Measurements from ENCODE around the gene SCARB1. TPM values are rescaled to one million over a fixed set of nuclear protein-coding genes. Genes with fewer than 3 reads are reported as not detected.

The SCARB1 gene
- total and polyA plus RNA-seq, 2 experiments from 2014 or later: 31.0 to 62.5 TPM

DNA sequence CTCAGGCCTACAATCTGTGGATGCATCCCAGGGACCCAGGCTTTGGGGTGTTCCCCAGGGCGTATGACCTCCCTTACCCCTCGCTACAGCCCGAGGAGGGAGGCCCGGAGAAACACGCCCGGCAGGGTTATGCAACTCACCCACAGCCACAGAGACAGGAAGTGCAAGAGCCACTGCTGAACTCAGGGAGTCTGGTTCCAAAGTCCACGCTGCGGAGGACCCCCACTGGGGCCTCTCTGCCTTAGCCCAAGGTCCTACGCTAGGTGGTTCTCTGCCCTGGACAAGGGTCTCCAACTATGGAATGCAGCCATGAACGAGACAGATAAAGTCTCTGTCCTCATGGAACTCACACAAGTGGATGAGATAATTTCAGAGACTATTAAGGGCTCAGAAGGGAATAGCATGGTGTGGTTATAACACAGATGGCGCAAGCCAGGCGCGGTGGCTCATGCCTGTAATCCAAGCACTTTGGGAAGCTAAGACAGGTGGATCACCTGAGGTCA lies 11.3 kb downstream of the SCARB1 start:
- no peaks in the 10 kb centered on the region for H3K36me3 ChIP-seq (ENCODE audit: insufficient read depth)
- no peak for ATAC-seq
- no peak overlapping the region for H2AFZ ChIP-seq
- H3F3A ChIP-seq (replicated peaks; ENCODE audit: low read depth): no peaks in the 10 kb centered on the region
- no peaks in the 10 kb centered on the region for H3K9me2 ChIP-seq (ENCODE audit: insufficient read depth)
- H3K27me3 ChIP-seq (ENCODE audit: insufficient read depth): no peaks in the 10 kb centered on the region
- Mint-ChIP-seq H3K27me3 (ENCODE audit: insufficient read depth, low read depth, poor library complexity) (peaks cover 11% of the 10 kb centered on the region), H3K4me1 (peaks cover 22% of the 10 kb centered on the region), H3K9me3 (no peaks in the 10 kb centered on the region), H3K27ac (no peak overlapping the region), H3K4me3 (no peak overlapping the region), H3K36me3 (ENCODE audit: low read depth) (peaks cover 7% of the 10 kb centered on the region; the same call in 2 of the 3 replicates)
- H3K79me2 ChIP-seq (replicated peaks; ENCODE audit: insufficient read depth): peaks cover 62% of the 10 kb centered on the region
- H3K4me1 ChIP-seq (ENCODE audit: insufficient read depth): 0 out of 2 replicates have a peak, but pooled peaks cover 8% of the 10 kb centered on the region
- TF ChIP-seq, protein P1, sequence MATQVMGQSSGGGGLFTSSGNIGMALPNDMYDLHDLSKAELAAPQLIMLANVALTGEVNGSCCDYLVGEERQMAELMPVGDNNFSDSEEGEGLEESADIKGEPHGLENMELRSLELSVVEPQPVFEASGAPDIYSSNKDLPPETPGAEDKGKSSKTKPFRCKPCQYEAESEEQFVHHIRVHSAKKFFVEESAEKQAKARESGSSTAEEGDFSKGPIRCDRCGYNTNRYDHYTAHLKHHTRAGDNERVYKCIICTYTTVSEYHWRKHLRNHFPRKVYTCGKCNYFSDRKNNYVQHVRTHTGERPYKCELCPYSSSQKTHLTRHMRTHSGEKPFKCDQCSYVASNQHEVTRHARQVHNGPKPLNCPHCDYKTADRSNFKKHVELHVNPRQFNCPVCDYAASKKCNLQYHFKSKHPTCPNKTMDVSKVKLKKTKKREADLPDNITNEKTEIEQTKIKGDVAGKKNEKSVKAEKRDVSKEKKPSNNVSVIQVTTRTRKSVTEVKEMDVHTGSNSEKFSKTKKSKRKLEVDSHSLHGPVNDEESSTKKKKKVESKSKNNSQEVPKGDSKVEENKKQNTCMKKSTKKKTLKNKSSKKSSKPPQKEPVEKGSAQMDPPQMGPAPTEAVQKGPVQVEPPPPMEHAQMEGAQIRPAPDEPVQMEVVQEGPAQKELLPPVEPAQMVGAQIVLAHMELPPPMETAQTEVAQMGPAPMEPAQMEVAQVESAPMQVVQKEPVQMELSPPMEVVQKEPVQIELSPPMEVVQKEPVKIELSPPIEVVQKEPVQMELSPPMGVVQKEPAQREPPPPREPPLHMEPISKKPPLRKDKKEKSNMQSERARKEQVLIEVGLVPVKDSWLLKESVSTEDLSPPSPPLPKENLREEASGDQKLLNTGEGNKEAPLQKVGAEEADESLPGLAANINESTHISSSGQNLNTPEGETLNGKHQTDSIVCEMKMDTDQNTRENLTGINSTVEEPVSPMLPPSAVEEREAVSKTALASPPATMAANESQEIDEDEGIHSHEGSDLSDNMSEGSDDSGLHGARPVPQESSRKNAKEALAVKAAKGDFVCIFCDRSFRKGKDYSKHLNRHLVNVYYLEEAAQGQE (IDR thresholded peaks at IDR 0.05; ENCODE audit: unreplicated experiment): no peak
- TF ChIP-seq NANOG (IDR thresholded peaks at IDR 0.05; ENCODE audit: borderline replicate concordance) (no peak), CREB1 (CRISPR knock-in tag; IDR thresholded peaks at IDR 0.05; ENCODE audit: low read depth) (no peak), ZNF114 (CRISPR knock-in tag; IDR thresholded peaks at IDR 0.05) (no peak), STAT1 (IDR thresholded peaks at IDR 0.05; ENCODE audit: unreplicated experiment) (no peak), JUNB (IDR thresholded peaks at IDR 0.05; ENCODE audit: unreplicated experiment) (no peak), EZH2phosphoT487 (IDR thresholded peaks at IDR 0.05; ENCODE audit: unreplicated experiment) (no peak), EZH2 (IDR thresholded peaks at IDR 0.05; ENCODE audit: low read depth, unreplicated experiment) (no peak)
- TF ChIP-seq, protein P2, sequence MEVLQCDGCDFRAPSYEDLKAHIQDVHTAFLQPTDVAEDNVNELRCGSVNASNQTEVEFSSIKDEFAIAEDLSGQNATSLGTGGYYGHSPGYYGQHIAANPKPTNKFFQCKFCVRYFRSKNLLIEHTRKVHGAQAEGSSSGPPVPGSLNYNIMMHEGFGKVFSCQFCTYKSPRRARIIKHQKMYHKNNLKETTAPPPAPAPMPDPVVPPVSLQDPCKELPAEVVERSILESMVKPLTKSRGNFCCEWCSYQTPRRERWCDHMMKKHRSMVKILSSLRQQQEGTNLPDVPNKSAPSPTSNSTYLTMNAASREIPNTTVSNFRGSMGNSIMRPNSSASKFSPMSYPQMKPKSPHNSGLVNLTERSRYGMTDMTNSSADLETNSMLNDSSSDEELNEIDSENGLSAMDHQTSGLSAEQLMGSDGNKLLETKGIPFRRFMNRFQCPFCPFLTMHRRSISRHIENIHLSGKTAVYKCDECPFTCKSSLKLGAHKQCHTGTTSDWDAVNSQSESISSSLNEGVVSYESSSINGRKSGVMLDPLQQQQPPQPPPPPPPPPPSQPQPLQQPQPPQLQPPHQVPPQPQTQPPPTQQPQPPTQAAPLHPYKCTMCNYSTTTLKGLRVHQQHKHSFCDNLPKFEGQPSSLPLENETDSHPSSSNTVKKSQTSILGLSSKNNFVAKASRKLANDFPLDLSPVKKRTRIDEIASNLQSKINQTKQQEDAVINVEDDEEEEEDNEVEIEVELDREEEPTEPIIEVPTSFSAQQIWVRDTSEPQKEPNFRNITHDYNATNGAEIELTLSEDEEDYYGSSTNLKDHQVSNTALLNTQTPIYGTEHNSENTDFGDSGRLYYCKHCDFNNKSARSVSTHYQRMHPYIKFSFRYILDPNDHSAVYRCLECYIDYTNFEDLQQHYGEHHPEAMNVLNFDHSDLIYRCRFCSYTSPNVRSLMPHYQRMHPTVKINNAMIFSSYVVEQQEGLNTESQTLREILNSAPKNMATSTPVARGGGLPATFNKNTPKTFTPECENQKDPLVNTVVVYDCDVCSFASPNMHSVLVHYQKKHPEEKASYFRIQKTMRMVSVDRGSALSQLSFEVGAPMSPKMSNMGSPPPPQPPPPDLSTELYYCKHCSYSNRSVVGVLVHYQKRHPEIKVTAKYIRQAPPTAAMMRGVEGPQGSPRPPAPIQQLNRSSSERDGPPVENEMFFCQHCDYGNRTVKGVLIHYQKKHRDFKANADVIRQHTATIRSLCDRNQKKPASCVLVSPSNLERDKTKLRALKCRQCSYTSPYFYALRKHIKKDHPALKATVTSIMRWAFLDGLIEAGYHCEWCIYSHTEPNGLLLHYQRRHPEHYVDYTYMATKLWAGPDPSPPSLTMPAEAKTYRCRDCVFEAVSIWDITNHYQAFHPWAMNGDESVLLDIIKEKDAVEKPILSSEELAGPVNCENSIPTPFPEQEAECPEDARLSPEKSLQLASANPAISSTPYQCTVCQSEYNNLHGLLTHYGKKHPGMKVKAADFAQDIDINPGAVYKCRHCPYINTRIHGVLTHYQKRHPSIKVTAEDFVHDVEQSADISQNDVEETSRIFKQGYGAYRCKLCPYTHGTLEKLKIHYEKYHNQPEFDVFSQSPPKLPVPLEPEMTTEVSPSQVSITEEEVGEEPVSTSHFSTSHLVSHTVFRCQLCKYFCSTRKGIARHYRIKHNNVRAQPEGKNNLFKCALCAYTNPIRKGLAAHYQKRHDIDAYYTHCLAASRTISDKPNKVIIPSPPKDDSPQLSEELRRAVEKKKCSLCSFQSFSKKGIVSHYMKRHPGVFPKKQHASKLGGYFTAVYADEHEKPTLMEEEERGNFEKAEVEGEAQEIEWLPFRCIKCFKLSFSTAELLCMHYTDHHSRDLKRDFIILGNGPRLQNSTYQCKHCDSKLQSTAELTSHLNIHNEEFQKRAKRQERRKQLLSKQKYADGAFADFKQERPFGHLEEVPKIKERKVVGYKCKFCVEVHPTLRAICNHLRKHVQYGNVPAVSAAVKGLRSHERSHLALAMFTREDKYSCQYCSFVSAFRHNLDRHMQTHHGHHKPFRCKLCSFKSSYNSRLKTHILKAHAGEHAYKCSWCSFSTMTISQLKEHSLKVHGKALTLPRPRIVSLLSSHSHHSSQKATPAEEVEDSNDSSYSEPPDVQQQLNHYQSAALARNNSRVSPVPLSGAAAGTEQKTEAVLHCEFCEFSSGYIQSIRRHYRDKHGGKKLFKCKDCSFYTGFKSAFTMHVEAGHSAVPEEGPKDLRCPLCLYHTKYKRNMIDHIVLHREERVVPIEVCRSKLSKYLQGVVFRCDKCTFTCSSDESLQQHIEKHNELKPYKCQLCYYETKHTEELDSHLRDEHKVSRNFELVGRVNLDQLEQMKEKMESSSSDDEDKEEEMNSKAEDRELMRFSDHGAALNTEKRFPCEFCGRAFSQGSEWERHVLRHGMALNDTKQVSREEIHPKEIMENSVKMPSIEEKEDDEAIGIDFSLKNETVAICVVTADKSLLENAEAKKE (CRISPR knock-in tag; IDR thresholded peaks at IDR 0.05): no peak
- H3K27ac ChIP-seq (ENCODE audit: low read depth): no peak overlapping the region
- DNase-seq (ENCODE audit: low spot score): no peak
- H3K4me2 ChIP-seq: no peak overlapping the region
- no peak overlapping the region for H3K4me3 ChIP-seq
- peaks cover 19% of the 10 kb centered on the region for H4K20me1 ChIP-seq (replicated peaks; ENCODE audit: insufficient read depth)

All from GM23338 (cell line).